PC-9 (cell line): ENCODE results near the gene GPAM.

Experiments used
- CTCF ChIP-seq: fragments of 200-600 bp; sonication (generic); conservative IDR thresholded peaks from 2 replicates; pipeline ENCODE4 v1.6.1; 2017; ENCODE audit warnings: mixed run types, antibody characterized with exemption, mild to moderate bottlenecking, moderate library complexity
- EZH2 ChIP-seq: fragments of 200-600 bp; sonication (generic); IDR thresholded peaks from 2 replicates; pipeline ENCODE4 v1.8.0; 2017; ENCODE audit warnings: antibody characterized with exemption, low read depth

GRCh38 chr10:112227331-112227987 is 43.9 kb upstream of the GPAM start:
- TF ChIP-seq CTCF (no peak), EZH2 (no peak)
